OCI-LY7 (cell line): Measurements from ENCODE around the gene ACOXL. TPM values are rescaled to one million over a fixed set of nuclear protein-coding genes. Genes with fewer than 3 reads are reported as not detected.

ENCODE experiments used
- BruUV-seq: library from RNA; stranded (reverse); fragments of 400-500 nt; replicated peaks from 2 replicates; lab custom pipeline; 2021; lab: Mats Ljungman, UMichigan
- CTCF ChIA-PET: fragments of 300-600 bp; sonication (Branson Sonifier 250); formaldehyde crosslinking; loops from one replicate; lab custom pipeline; 2022; ENCODE audit warnings: antibody characterized with exemption; ENCODE audit not compliant: unreplicated experiment; lab: Charles Lee
- POLR2A ChIA-PET: fragments of 300-600 bp; sonication (Branson Sonifier 250); formaldehyde crosslinking; loops from one replicate; lab custom pipeline; 2022; ENCODE audit warnings: antibody characterized with exemption; lab: Charles Lee
- DNase-seq: peaks from one replicate; pipeline ENCODE4 v3.0.0-alpha.2; 2015; ENCODE audit warnings: low spot score
- H2AFZ ChIP-seq: fragments of 200-600 bp; sonication (generic), shearing (Covaris generic); 2 replicates; pipeline ENCODE4 v1.6.1; 2014; ENCODE audit warnings: mild to moderate bottlenecking, antibody characterized with exemption, low read length, moderate library complexity
- H3K27ac ChIP-seq: fragments of 200-600 bp; sonication (generic); 2 replicates; pipeline ENCODE4 v1.5.1; 2014; ENCODE audit warnings: mixed run types, low read depth, mild to moderate bottlenecking, moderate library complexity, low read length, inconsistent platforms; ENCODE audit not compliant: poor library complexity, severe bottlenecking
- H3K36me3 ChIP-seq: fragments of 200-600 bp; sonication (generic); 2 replicates; pipeline ENCODE4 v1.6.1; 2014; ENCODE audit warnings: mild to moderate bottlenecking, antibody characterized with exemption, low read length, moderate library complexity, mixed read lengths; ENCODE audit not compliant: insufficient read depth
- H3K4me1 ChIP-seq: fragments of 200-600 bp; sonication (generic); 2 replicates; pipeline ENCODE4 v1.5.1; 2014; ENCODE audit warnings: mild to moderate bottlenecking, low read length; ENCODE audit not compliant: insufficient read depth, poor library complexity, severe bottlenecking
- H3K4me2 ChIP-seq: fragments of 200-600 bp; sonication (generic); 2 replicates; pipeline ENCODE4 v1.6.1; 2014; ENCODE audit warnings: mild to moderate bottlenecking, low read length
- H3K4me3 ChIP-seq: fragments of 200-600 bp; sonication (generic); 2 replicates; pipeline ENCODE4 v1.5.1; 2014; ENCODE audit warnings: mild to moderate bottlenecking, low read depth, low read length; ENCODE audit not compliant: poor library complexity, severe bottlenecking
- H3K79me2 ChIP-seq: fragments of 200-600 bp; sonication (generic); 2 replicates; pipeline ENCODE4 v1.6.1; 2016; ENCODE audit warnings: low read depth, mild to moderate bottlenecking, low read length, moderate library complexity, mixed read lengths; ENCODE audit not compliant: insufficient read depth
- H3K9me2 ChIP-seq: fragments of 200-600 bp; sonication (generic); 2 replicates; pipeline ENCODE4 v1.6.1; 2016; ENCODE audit warnings: mild to moderate bottlenecking, low read length, mixed read lengths; ENCODE audit not compliant: insufficient read depth
- H3K9me3 ChIP-seq: fragments of 200-600 bp; sonication (generic); 2 replicates; pipeline ENCODE4 v1.6.1; 2014; ENCODE audit warnings: mild to moderate bottlenecking, mixed run types, low read length, mixed read lengths
- H4K20me1 ChIP-seq: fragments of 200-600 bp; sonication (generic); 2 replicates; pipeline ENCODE4 v1.6.1; 2014; ENCODE audit warnings: mild to moderate bottlenecking, antibody characterized with exemption, low read length, moderate library complexity, mixed read lengths; ENCODE audit not compliant: insufficient read depth
- EZH2phosphoT487 ChIP-seq: fragments of 200-600 bp; sonication (generic); IDR thresholded peaks from 2 replicates; pipeline ENCODE4 v1.6.1; 2018; ENCODE audit warnings: low read depth, borderline replicate concordance, mild to moderate bottlenecking, mixed run types, antibody characterized with exemption, low read length, moderate library complexity, mixed read lengths
- intact Hi-C: fragments of 100-400 bp; cut with micrococcal nuclease; formaldehyde crosslinking; loops from one replicate; pipeline ENCODE4 v1.10.0; 2022; ENCODE audit not compliant: unreplicated experiment
- total RNA-seq, 2 experiments: library from RNA; depleted of rRNA in 1 of 2; stranded (reverse); fragments of >200 nt in 1 of 2; shearing (Covaris generic) in 1 of 2; gene quantifications; 2 replicates each; pipeline ENCODE4 v1.2.3, GENCODE V29; 2014 to 2022
- TF ChIP-seq, protein P1 (sequence below): fragments of 200-600 bp; sonication (generic); conservative IDR thresholded peaks from 2 replicates; pipeline ENCODE4 v1.5.1; 2014; ENCODE audit warnings: mild to moderate bottlenecking, antibody characterized with exemption, low read length, moderate library complexity, mixed read lengths

ACOXL gene
- total RNA-seq, 2 experiments from 2014 or later: 1.4 TPM; not detected in 1

DNA sequence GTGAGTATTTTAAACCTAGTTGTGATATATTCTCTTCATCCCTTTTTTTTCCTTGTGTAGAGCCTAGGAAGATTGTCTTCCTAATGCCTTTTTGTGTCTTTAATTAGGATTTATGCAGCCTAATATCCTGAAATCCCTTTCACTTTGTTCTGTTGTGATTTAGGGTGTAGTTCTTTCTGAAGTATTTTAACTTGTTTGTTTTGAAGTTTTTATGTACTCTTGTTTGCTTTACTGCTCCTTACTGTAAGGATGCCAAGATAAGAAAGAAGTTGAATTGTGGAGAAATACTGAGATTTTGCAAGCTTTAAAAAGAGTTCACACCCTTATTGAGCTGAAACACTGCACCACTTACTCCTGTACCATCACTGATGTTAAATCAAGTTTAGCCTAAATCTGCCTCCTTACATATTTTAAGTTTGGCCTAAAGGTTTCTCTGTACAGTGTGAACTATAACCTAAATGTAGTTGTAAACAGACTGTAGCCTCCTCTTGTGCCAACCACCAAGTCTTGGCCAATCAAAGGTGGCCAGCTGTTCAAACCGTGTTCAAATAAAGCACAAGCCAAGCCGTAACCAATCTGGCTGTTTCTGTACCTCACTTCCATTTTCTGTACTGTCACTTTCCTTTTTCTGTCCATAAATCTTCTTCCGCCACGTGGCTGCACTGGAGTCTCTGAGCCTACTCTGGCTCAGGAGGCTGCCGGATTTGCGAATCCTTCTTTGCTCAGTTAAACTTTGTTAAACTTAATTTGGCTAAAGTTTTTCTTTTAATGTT, 17.7 kb upstream of the ACOXL start:
- Histone ChIP-seq H3K4me1 (no peaks in the 10 kb centered on the region), H3K9me3 (no peaks in the 10 kb centered on the region), H2AFZ (no peak overlapping the region), H3K4me2 (no peak overlapping the region), H3K79me2 (no peaks in the 10 kb centered on the region), H3K9me2 (no peaks in the 10 kb centered on the region), H3K36me3 (no peaks in the 10 kb centered on the region), H3K4me3 (no peak overlapping the region), H4K20me1 (no peaks in the 10 kb centered on the region), H3K27ac (no peak overlapping the region)
- no peak for DNase-seq
- POLR2A ChIA-PET: no interaction called here
- TF ChIP-seq EZH2phosphoT487: no peak
- TF ChIP-seq, protein P1, sequence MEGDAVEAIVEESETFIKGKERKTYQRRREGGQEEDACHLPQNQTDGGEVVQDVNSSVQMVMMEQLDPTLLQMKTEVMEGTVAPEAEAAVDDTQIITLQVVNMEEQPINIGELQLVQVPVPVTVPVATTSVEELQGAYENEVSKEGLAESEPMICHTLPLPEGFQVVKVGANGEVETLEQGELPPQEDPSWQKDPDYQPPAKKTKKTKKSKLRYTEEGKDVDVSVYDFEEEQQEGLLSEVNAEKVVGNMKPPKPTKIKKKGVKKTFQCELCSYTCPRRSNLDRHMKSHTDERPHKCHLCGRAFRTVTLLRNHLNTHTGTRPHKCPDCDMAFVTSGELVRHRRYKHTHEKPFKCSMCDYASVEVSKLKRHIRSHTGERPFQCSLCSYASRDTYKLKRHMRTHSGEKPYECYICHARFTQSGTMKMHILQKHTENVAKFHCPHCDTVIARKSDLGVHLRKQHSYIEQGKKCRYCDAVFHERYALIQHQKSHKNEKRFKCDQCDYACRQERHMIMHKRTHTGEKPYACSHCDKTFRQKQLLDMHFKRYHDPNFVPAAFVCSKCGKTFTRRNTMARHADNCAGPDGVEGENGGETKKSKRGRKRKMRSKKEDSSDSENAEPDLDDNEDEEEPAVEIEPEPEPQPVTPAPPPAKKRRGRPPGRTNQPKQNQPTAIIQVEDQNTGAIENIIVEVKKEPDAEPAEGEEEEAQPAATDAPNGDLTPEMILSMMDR: no peak
- intact Hi-C loops: no loop called here
- BruUV-seq: no TSS peak
- CTCF ChIA-PET: no interaction called here

DNA sequence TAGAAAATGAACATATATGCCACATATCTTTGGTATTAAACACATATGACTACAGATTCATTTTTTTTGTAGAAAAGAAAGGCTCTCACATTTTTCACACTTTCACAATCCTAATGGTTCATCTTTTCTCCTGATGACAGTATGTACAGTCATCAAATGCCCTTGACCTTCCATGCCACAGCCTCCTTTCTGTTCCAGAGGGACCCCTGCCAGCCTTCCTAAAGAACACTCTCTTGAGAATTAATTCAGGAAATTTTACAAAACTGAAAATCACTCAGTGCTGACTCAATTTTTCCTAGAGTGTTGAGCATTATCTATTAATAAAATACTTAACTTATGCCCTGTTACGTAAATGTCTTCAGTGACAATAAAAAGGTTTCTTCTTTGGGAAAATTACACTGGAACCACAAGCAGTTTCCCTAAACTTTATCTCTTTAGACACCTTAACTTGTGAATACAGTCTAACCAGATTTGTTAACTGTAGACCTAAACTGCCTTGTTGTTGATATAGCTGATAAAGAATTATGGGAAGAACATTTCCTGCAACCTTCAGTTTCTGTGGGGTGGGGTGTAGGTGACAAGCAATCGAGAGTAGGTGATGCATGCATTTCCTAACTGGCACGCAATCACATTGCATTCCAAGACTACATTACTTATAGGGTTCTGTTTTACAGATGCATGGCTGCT, 15.3 kb upstream of the ACOXL start:
- no peaks in the 10 kb centered on the region for H3K36me3 ChIP-seq
- no peak for DNase-seq
- H2AFZ ChIP-seq: no peak overlapping the region
- H3K27ac ChIP-seq: no peak overlapping the region
- intact Hi-C loops: no loop called here
- CTCF ChIA-PET: no interaction called here
- POLR2A ChIA-PET: no interaction called here
- H3K4me3 ChIP-seq: no peak overlapping the region
- no peaks in the 10 kb centered on the region for H4K20me1 ChIP-seq
- no peaks in the 10 kb centered on the region for H3K4me1 ChIP-seq
- H3K4me2 ChIP-seq: no peak overlapping the region
- no peaks in the 10 kb centered on the region for H3K9me3 ChIP-seq
- H3K9me2 ChIP-seq: no peaks in the 10 kb centered on the region
- TF ChIP-seq, protein P1: no peak
- no peak for TF ChIP-seq EZH2phosphoT487
- no peaks in the 10 kb centered on the region for H3K79me2 ChIP-seq
- BruUV-seq: no TSS peak

DNA sequence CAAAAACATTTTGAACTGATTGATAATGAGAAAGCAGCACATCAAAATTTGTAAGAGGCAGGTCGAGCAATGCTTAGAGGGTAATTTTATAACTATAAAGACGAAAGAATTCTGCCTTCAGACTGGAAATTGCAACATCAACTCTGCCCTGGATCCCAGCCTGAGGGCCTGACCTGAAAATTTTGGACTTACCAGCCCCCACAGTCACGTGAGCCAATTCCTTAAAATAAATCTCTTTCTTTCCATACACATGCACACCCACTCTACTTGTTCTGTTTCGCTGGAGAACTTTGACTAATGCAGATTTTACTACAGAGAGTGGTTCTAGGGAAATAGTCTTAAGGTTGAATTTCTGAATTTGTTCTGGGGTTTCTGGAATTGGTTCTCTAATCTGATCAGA, 14.6 kb upstream of the ACOXL start:
- H3K4me2 ChIP-seq: no peak overlapping the region
- no peak overlapping the region for H3K4me3 ChIP-seq
- no peaks in the 10 kb centered on the region for H3K4me1 ChIP-seq
- H2AFZ ChIP-seq: no peak overlapping the region
- no TSS peak for BruUV-seq
- TF ChIP-seq, protein P1: no peak
- no peak for TF ChIP-seq EZH2phosphoT487
- DNase-seq: no peak
- H4K20me1 ChIP-seq: no peaks in the 10 kb centered on the region
- intact Hi-C loops: no loop called here
- no peaks in the 10 kb centered on the region for H3K9me3 ChIP-seq
- no peaks in the 10 kb centered on the region for H3K36me3 ChIP-seq
- no peaks in the 10 kb centered on the region for H3K79me2 ChIP-seq
- CTCF ChIA-PET: no interaction called here
- no peak overlapping the region for H3K27ac ChIP-seq
- no peaks in the 10 kb centered on the region for H3K9me2 ChIP-seq
- POLR2A ChIA-PET: interaction anchor here (0.6 kb wide), 1 partner anchor 42 kb away, joined by 3 read pairs; no protein-coding TSS in a partner anchor
